HG03045 (cell line): ENCODE measurements around the gene MZT2A.
A peak's percentile ranks its signal among the peaks of the same experiment; 100 is the strongest.
"Not testable (repeated sequence)": the region's sequence is repeated elsewhere in the genome, so short reads cannot be mapped to it uniquely, and the experiment has no call there.

Source experiments
- ATAC-seq: cut with Tn5 transposase; IDR thresholded peaks from one replicate; pipeline ENCODE4 v1.9.1; 2021; ENCODE audit warnings: mild to moderate bottlenecking, moderate library complexity; ENCODE audit not compliant: unreplicated experiment

Gene MZT2A

DNA sequence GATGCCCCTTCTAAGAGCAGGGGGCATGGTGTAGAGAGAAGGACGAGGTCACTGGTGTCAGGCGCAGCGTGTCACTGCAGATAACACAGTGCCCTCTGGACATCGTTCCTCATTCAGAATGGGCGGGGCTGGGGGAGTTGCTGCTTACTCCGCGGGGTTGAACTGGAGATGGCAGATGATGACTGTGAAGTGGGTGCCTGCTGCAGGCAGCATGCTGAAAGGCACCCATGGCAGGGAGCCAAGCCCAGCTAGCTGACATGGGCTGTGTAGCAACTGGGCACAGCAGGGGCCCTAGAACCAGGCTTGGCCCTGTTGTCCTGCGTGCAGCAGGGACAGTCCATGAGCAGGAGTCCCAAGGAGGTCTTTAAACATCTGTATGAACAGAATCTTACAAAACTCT lies 20.6 kb downstream of the MZT2A start:
- not testable (repeated sequence) for ATAC-seq

DNA sequence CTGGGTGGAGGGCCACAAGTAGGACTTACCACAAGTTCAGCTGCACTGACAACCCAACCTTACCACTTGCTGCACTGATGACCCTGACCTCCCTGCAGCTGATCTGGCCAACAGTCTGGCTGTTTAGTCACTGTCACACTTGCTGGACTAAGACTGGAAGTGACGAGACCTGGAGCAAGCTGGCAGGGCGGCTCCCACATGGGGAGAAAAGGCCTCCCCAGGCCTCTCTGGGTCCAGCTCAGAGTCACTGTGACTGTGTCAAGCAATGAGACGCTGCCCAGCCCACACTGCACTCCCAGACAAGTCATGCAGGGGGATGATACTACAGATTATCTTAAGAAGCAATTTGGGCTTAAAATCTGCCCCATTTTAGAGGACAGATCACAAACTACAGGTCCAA lies 21.3 kb downstream of the MZT2A start:
- not testable (repeated sequence) for ATAC-seq

DNA sequence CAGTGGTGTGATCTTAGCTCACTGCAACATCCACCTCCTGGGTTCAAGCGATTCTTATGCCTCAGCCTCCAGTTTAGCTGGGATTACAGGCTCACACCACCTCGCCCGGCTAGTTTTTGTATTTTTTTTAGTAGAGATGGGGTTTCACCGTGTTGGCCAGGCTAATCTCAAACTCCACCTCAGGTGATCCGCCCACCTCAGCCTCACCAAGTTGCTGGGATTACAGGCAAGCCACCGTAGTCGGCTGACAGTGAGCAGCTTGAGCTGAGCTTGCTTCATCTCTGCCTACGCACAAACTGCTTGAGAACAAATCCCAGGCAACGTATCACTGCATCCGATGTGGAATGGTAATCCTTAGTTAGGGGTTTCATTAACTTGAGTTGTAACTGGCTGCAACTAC lies 24.5 kb downstream of the MZT2A start:
- not testable (repeated sequence) for ATAC-seq

DNA sequence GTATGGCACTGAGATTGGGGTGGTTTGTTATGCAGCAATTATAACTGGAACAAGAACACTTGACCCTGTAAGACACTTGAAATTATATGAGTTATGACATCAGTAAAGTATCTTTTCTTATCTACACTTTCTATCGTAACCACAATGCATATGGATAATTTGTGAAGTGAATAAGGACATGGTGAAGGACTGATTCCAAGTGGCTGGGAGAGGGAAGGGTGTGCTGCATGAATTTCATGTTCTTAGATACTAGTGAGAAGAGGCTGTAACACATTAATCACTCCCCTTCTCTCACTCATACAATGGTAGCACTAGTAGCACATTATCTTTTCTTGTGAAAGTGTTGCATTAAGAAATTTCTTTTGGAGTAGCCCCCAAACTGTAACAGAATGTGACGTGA lies 37.3 kb downstream of the MZT2A start:
- ATAC-seq = not testable (repeated sequence)

DNA sequence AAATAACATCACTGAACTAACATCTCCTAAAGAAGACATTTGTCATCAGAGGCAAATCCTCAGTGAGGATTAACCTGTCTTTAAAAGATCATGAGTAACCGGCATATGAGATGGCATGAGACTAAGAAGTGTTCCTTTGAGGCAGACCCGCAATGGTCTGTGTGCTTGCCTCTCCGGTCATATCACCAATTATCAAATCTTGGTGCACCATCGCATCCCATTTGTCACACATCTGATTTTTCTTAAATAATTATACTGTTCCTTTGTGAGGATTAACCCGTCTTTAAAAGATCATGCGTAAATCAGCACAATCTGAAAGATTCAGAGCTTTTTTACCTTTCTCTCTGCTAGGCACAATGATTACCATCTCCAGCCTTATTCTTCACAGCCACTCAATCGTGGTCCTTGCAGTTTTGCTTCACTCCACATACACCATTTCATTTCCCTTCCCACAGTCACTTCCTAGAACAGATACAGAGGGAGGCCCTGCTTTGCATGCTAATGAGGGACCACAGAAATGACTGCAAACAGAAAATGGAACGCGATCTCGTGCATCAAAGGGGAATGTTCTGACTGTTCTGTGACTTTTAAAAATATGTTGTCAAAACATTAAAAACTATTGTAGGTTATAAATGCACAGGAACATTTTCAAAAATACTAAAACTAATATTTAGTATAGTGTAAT lies 40.8 kb downstream of the MZT2A start:
- peak; percentile 92 for ATAC-seq

DNA sequence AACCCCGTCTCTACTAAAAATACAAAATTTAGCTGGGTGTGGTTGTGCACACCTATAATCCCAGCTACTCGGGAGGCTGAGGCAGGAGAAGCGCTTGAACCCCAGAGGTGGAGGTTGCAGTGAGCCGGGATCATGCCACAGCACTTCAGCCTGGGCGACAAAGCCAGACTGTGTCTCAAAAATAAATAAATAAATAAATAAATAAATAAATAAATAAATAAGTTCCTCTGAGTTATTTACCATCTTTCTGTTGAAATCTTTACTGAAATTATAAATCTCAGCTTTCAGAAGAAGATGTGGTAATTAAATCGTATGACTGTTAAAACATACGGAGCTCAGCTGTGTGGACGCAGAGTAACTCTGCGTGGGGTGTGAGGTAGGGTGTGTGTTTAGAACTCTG lies 44.2 kb downstream of the MZT2A start:
- ATAC-seq = not testable (repeated sequence)

DNA sequence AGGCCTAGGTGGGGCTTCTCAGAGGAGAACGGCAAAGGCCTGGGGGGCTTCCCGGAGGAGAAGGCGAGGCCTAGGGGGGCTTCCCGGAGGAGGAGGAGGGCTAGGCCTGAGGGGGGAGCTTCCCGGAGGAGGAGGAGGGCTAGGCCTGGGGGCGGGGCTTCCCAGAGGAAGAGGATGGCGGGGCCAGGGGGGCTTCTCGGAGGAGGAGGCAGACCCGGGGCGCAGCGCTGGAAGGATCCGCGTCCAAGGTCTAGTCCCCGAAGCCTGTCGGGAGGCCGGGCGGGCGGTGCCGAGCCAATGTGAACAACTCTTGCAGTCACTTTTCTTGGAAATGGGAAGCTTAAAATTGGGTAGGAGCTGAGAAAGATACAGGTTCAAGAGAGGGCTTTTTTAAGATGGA lies 46.3 kb downstream of the MZT2A start:
- ATAC-seq = no peak

DNA sequence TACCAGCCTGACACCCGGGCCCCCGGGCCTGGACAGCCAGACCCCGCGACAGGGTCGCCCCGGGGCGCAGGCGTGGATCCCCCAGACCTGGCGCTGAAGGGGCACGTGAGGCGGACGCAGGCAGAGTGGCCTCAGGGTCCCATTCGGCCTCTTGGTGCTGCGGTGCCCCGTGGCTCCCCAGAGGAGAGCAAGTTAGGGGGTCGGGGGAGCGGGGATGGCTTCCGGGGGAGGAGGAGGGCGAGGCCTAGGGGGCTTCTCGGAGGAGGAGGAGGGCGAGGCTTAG lies 46.7 kb downstream of the MZT2A start:
- ATAC-seq = not testable (repeated sequence)

DNA sequence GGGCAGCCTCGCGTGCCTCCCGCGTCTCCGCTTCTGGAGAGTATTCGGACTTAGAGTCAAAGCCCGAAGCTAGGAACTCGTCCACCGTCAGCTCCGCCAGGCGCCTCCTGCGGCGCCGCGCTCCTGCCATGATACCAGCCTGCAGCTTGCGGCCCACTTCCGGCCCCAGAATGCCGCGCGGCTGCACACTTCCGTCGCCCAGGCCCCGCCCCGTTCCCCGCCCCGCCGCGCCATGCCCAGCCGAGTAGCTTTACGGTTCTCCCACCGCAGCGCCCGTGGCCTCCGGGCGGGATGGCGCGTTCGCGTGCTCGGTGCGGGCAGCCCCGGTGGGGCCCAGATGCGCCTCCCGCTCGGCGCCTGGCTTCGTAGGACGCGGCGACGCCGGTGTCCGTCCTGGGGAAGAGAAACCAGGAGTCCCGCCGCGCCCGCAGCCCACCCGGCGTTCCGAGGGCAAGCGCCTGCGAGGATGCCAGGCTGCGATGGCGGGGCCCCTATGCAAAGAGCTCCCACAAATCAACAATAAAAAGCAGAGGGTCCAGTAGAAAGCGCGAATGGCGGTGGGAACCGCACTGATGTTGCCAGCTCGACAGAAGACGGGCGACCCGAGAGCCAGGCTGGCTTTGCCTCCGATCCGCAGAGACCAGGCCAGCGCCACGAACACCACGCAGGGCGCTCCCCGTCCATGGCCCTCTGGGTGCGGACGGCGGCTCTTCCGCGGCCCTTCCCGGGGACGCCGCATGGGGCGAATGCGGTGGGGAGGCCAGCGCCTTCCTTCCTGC lies 47.3 kb downstream of the MZT2A start:
- not testable (repeated sequence) for ATAC-seq

DNA sequence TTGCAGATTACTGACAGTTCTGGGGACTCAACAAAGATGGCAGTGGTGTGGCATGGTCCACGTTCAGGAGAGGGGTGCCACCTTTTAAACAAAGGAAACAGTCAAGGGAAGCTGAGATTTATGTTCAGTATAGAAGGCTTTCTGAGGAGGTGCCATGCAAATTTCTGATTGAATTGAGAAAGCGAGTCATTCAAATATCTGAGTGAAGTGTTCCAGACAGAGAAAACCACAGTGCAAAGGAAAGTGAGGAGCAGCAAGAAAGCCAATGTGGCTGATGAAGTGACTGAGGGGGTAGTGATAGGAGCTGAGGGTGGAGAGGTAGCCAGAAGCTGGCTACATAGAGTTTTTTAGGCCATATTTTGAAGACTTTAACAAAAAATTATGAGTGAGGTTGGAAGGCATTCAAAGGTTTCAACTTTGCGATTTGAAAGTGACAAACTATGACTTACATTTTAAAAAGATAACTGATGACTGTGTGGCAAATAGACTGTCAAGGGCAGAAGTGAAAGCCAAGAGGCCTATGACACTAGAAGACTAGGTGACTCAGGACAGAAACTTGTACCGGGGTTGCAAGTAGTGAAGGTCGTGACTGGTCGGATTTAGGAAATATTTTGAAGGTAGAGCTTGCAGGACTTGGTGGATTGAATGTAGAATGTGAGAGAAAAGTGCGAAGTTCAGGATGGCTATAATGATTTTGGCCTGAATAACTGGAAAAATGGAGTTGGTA lies 51.3 kb downstream of the MZT2A start:
- ATAC-seq = not testable (repeated sequence)
